ENCODE data around the gene SRSF8. TPM values are rescaled to one million over a fixed set of nuclear protein-coding genes. Genes with fewer than 3 reads are reported as not detected.
"Not testable (repeated sequence)": the region's sequence is repeated elsewhere in the genome, so short reads cannot be mapped to it uniquely, and the experiment has no call there.

SRSF8 gene, protein sequence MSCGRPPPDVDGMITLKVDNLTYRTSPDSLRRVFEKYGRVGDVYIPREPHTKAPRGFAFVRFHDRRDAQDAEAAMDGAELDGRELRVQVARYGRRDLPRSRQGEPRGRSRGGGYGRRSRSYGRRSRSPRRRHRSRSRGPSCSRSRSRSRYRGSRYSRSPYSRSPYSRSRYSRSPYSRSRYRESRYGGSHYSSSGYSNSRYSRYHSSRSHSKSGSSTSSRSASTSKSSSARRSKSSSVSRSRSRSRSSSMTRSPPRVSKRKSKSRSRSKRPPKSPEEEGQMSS
- 10 to 100 TPM; 68.3 to 72.1 (median 71.6) TPM for polyA plus RNA-seq (ENCODE audit: insufficient read length in 3 of 3)

DNA sequence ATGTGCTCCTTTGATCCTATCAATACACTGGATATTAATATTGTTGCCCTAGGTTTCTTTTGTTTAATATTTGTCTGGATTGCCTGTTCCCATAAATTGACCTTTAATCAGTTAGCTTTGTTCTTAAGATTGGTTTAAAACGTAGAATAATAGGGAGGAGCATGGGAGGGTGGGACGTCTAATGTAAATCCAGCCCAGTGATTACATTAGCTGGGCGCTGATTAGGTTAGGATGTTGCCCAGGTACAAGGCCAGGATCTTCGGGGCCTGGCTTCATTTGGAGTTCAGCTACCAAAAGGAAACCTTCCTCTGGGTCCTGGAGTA, at the start of gene SRSF8:
Gene SRSF8, plus strand, starts transcription at position 204 of the 323 bp plus-strand sequence. CDS start 308 bp downstream, outside the sequence.
- no peak for DNase-seq (ENCODE audit: low read depth in 3 of 3, low spot score in 2 of 3)

DNA sequence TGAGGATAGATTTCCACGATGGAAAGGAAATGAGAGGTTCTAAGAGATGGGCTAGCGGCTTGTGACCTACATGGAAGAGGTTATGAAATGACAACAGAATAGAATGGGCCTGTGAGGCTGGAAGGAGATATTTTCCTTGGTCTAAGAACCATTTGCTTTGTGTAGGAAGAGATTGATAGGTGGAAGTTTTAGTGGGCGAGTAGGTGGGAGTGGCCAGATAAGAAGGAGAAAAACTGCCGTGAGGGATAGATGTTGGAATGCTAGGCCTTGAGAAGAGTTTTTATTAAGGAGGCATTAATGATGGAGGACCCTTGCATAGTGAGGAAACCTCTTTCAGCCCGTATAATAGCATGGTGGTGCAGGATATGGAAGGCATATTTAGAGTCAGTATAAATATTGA, 45.3 kb upstream of the SRSF8 start:
- not testable (repeated sequence) for DNase-seq (ENCODE audit: low read depth in 3 of 3, low spot score in 2 of 3)

GRCh38 chr11:95024958-95025357, 41.8 kb upstream of the SRSF8 start, which contains the start of gene KDM4E:
TSS of gene KDM4E (plus strand) at chr11:95025258. CDS start at chr11:95025558, 300 bp downstream.
- no peak for DNase-seq (ENCODE audit: low read depth in 3 of 3, low spot score in 2 of 3)

DNA sequence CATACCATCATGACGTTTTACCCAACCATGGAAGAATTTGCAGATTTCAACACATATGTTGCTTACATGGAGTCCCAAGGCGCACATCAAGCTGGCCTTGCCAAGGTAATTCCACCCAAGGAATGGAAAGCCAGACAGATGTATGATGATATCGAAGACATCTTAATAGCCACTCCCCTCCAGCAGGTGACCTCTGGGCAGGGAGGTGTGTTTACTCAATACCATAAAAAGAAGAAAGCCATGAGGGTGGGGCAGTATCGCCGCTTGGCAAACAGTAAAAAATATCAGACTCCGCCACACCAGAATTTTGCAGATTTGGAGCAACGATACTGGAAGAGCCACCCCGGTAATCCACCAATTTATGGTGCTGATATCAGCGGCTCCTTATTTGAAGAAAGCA, 41.1 kb upstream of the SRSF8 start:
- DNase-seq (ENCODE audit: low read depth in 3 of 3, low spot score in 2 of 3): not testable (repeated sequence)

- no peak for DNase-seq (ENCODE audit: low read depth in 3 of 3, low spot score in 2 of 3)
These were observed 38.4 kb upstream of the SRSF8 start for GRCh38 chr11:95028357-95028756.

- no peak for DNase-seq (ENCODE audit: low read depth in 3 of 3, low spot score in 2 of 3)
These were observed 33.7 kb upstream of the SRSF8 start for GRCh38 chr11:95033051-95033450.

DNA sequence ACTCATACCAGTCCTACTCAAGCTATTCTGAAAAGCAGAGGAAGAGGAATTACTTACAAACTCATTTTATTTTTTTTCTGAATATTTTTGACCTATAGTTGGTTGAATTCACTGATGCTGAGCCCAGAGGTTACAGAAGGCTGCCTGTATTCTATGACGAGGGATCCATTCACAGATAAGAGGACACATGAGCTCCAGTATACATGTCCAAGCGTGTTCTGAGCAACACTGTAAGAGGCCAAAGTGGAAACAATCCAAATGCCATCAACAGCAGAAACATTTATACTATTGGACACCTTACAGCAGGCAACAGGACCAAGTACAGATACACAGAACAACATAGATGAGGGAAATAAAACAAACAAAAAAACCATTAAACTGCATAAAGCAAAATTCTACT, 31.4 kb upstream of the SRSF8 start:
- no peak for DNase-seq (ENCODE audit: low read depth in 3 of 3, low spot score in 2 of 3)

DNA sequence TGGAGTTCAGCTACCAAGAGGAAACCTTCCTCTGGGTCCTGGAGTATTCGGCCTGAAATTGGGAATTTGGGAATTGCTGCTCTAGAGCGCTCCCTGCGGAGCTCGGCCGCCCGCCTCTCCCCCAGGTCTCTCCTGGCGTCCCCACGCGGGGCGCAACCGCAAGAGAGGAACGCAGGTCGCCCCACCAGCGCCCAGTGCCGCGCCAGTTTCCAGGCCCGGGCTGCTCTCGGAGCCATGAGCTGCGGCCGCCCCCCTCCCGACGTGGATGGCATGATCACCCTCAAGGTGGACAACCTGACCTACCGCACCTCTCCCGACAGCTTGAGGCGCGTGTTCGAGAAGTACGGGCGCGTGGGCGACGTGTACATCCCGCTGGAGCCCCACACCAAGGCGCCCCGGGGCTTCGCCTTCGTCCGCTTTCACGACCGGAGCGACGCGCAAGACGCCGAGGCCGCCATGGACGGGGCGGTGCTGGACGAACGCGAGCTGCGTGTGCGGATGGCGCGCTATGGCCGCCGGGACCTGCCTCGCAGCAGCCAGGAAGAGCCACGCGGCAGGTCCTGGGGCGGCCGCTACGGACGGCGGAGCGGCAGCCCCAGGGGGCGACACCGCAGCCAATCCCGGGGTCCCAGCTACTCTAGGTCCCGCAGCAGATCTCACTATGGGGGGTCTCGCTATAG, 29.2 kb upstream of the SRSF8 start:
- not testable (repeated sequence) for DNase-seq (ENCODE audit: low read depth in 3 of 3, low spot score in 2 of 3)

- DNase-seq (ENCODE audit: low read depth in 3 of 3, low spot score in 2 of 3): no peak
These were observed 24.5 kb upstream of the SRSF8 start for GRCh38 chr11:95042239-95042638.

DNA sequence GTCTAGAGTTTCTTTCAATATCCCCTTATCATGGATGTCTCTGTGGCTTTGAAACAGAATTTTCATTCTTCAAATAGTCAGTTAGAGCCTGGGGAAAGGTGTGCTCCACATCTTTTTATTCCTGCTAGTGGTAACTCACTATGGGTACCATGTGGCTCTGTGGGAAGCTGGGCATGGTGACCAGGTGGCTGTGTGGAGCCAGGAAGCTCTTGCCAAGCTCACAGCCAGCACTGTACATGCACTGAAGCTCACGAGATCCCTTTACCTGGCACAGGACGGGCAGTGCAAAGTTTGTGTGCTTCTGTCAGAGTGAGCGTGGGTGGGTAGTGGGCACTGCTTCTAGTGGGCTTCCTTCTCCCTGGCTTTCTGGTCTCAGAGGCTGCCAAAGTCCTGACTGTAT, 23.8 kb upstream of the SRSF8 start:
- no peak for DNase-seq (ENCODE audit: low read depth in 3 of 3, low spot score in 2 of 3)

GRCh38 chr11:95044010-95044409, 22.7 kb upstream of the SRSF8 start:
- DNase-seq (ENCODE audit: low read depth in 3 of 3, low spot score in 2 of 3): no peak

- no peak for DNase-seq (ENCODE audit: low read depth in 3 of 3, low spot score in 2 of 3)
These were observed 20.9 kb upstream of the SRSF8 start for GRCh38 chr11:95045812-95046211.

DNA sequence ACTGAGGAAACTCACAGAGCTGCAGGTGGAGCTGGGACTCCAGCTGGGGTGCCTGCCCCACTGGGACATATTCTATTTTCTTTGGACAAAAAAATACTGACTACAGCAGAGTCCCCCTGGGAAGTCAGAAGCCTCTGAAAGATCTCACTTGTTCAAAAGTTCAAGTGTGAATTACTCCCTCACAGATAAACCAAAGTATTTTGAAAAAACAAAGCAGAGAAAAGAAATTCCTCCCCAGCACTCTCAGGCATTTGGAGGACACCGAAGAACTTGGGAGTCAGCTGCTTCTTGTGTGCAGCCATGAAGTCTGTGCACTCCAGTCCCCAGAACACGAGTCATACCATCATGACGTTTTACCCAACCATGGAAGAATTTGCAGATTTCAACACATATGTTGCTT, 17.6 kb upstream of the SRSF8 start, which contains the start of gene KDM4F:
Gene KDM4F, plus strand, starts transcription at position 301 of the 400 bp plus-strand sequence.
- DNase-seq (ENCODE audit: low read depth in 3 of 3, low spot score in 2 of 3): not testable (repeated sequence)

GRCh38 chr11:95050595-95051202, 16.0 kb upstream of the SRSF8 start:
- no peak for DNase-seq (ENCODE audit: low read depth in 3 of 3, low spot score in 2 of 3)

GRCh38 chr11:95054356-95054755, 12.4 kb upstream of the SRSF8 start:
- no peak for DNase-seq (ENCODE audit: low read depth in 3 of 3, low spot score in 2 of 3)

DNA sequence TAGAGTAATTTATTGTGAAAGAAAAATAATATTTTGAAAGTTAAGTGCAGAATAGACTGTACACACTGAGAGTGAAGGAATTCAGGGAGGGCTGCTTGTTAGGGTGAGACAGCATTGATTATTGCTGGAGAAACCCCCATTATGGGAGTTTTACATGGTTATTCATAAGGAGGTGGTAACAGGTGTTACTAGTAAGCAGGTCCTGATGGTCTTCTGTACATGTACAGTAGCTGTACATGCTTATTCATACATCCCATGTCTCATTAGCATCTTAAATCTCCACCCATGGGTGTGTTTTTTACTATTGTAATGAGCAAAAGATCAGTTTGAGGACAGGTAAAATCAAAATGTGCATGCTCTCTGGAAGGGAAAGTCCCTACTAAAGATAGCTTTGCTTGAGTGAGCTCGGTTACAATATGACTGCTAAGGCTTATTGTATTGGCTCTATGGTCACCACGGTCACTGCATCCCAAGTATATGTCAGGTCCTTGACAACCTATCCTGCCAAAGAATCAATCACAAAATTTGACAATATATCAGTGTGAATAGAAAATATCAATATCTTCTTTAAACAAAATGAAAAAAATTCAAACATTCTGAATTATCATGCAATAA, 11.3 kb upstream of the SRSF8 start:
- no peak for DNase-seq (ENCODE audit: low read depth in 3 of 3, low spot score in 2 of 3)

GRCh38 chr11:95057959-95058358, 8.8 kb upstream of the SRSF8 start:
- DNase-seq (ENCODE audit: low read depth in 3 of 3, low spot score in 2 of 3): no peak

DNA sequence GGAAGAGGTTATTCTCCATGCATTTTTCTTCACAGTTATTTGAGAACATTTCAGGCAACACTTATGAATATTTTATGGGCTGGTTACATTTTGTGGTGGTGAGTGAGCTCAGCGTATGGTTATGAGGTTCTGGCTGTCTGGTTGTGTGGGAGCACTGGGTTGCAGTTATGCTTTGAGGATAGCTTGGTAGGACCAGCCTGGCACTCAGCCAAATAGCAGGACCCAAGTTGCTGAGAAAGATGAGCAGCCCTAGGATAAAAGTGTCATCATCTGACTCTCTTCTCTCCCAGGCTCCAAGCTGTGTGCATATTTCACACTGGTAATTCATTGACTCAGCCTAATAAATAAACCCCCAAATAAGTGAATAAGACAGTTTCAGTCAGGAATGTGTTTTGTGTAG, 8.1 kb upstream of the SRSF8 start:
- no peak for DNase-seq (ENCODE audit: low read depth in 3 of 3, low spot score in 2 of 3)

DNA sequence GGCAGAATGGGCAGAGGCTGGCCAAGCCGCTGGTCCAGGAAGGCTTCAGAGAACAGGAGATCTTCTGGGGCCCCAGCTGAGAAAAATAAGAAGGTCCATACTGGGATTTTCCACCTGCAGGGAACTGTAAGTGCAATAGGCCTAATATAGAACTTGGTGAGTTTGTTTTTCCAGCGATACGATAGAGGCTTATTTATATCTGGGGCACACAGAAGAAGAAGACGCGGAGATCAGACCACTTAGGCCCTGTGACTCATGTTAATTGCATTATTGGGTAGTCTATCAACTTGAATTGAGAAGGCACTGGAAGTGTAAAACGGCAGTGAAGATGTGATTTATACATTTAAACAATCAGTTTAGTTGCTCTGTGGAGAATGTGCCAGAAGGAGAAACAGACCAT, 7.7 kb upstream of the SRSF8 start:
- DNase-seq (ENCODE audit: low read depth in 3 of 3, low spot score in 2 of 3): no peak

DNA sequence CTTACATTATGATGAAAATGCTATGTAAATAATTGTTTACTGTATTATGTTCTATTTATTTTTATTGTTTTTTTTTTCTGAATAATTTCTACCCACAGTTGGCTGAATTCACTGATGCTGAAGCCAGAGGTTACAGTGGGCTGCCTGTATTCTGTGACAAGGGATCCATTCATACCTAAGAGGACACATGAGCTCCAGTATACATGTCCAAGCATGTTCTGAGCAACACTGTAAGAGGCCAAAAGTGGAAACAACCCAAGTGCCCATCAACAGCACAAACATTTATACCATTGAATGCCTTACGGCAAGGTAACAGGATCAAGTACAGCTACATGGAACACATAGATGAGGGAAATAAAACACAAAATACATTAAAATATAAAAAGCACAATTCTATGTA, 1.4 kb upstream of the SRSF8 start:
- DNase-seq (ENCODE audit: low read depth in 3 of 3, low spot score in 2 of 3): no peak
